Ramos (cell line): ENCODE measurements around the gene TMEFF2.
"Not testable (repeated sequence)": the region's sequence is repeated elsewhere in the genome, so short reads cannot be mapped to it uniquely, and the experiment has no call there.

Experiments used
- in situ Hi-C: fragments of 300-500 bp; cut with MboI; formaldehyde crosslinking; loops from one replicate; pipeline ENCODE4 v1.14.3; 2022; ENCODE audit warnings: low sequenced_read_pairs; ENCODE audit not compliant: unreplicated experiment

The TMEFF2 gene

DNA sequence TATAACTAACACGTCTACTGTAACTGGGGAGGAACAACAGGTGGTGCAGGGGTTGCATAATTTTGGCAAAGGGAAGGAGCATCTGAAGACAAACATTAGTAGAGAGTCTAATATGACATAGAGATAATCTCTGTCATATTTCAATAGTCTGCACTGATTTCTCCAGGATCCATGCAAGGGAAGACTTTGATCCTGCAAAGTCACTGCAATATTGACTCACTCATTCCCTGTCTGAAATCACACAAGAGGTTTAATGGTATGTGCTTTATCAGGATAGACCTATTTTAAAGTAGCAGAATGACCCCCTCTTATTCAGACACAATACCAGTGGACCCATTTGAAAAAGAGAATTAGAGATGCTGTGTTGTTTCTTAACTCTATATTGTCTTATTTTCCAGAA is 249.1 kb downstream of the TMEFF2 start:
- in situ Hi-C loops = no loop called here

GRCh38 chr2:191942739-191943103 is 252.0 kb downstream of the TMEFF2 start:
- in situ Hi-C loops = no loop called here

GRCh38 chr2:191942090-191942738 is 252.5 kb downstream of the TMEFF2 start:
- in situ Hi-C loops = no loop called here

GRCh38 chr2:191941376-191941929 is 253.3 kb downstream of the TMEFF2 start:
- in situ Hi-C loops = no loop called here

- in situ Hi-C loops = no loop called here
Measured at GRCh38 chr2:191938779-191939178, 256.0 kb downstream of the TMEFF2 start.

DNA sequence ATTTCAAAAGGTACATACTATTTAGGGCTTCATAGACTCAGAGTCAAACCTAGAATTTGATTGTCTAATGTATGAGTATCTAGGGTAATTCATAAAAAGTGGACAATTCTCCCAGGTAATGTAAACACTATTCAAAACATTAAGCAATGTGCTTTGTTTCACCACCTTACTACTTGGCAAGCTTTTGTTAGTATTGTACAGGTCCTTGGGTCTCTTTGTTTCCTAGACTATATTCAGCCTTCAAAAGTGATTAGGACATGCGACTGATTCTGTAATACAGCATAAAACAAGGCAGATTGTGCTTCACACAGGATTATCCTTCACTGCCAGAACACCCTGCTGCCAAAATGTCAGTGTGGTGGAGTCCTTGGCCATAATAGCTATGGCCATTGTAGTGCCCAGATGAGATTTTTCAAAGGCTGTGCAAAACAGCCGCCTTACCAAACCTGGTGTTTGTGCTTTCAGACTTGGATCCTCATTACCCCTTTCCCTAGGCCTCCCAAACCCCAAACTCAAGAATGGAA is 257.8 kb downstream of the TMEFF2 start:
- in situ Hi-C loops = no loop called here

- in situ Hi-C loops = no loop called here
Measured at GRCh38 chr2:191935247-191935646, 259.5 kb downstream of the TMEFF2 start.

GRCh38 chr2:191933307-191934105 is 261.2 kb downstream of the TMEFF2 start:
- in situ Hi-C loops = no loop called here

DNA sequence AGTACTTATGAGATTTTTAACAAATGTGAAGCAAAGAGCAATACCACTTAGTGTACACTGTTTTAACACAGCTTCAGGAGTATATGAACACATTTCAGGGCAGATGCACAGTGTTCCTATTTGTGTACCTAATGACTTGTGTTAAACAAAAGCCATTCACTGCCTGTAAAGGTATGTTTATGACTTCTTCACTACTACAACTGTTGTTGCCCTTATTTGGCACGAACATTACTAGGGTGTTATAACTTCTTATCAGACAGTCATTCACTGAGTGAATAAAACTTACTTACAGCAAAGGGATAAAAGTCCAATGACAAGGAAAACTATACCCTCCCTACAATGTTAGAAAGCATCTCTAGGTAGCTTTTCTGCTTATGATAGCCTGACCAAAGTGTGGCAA is 262.4 kb downstream of the TMEFF2 start:
- in situ Hi-C loops = no loop called here

DNA sequence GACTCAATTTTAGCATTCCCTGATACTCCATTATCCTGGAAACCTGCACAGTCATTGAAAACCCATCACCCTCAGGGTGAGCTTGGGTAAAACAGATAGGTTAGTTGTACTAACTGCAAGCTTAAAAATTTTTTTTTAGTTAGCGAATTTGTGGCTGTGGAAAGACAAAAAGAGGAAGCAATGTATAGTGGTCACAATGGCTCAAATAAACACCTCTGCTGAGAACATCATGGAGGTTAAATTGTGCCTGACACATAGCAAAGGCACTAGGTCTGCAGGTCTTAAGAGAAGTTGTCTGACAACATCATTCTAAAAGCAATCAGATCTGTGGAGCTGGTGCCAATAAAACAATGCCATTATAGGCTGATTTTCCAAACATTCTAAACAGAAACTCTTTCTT is 263.4 kb downstream of the TMEFF2 start:
- in situ Hi-C loops = no loop called here

- in situ Hi-C loops = no loop called here
Measured at GRCh38 chr2:191930205-191930604, 264.5 kb downstream of the TMEFF2 start.

DNA sequence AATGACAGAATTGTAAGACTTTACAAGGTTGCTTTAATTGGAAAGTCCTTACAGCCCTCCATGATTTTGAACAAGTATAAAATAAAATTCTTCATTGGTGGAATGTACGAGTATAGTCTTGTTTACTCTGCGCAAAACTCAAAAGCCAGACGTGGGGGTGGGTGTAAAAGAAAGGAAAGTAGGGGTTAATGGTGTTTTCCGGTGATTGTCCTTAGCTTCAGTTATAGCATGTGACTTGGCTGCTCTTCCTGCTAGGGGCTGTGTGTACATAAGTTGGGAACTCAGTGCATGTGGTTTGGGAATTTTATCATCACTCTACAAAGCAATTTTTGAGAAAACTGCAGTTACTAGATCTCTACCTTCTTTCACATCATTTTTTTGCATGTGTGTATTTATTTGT is 265.4 kb downstream of the TMEFF2 start:
- in situ Hi-C loops = no loop called here

- in situ Hi-C loops = no loop called here
Measured at GRCh38 chr2:191927991-191928390, 266.7 kb downstream of the TMEFF2 start.

GRCh38 chr2:191927319-191927867 is 267.3 kb downstream of the TMEFF2 start:
- in situ Hi-C loops = no loop called here

DNA sequence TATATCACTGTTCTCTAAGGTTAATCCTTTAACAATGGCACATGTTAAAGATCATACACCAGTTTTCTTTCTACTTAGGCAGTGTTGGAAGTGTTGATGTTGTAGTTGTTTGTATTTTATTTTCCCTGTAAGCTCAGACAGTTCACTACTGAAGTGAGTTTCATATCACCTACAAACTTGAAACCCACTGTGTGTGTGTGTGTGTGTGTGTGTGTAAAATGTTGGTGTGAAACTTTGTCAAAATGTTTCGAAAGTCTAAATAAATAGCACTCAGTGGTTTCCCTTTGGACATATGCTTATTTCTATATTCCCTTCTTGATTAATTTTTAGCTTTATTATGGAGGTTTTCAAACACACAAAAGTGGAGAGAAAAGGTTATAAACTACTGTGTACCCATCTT is 268.1 kb downstream of the TMEFF2 start:
- in situ Hi-C loops = no loop called here

DNA sequence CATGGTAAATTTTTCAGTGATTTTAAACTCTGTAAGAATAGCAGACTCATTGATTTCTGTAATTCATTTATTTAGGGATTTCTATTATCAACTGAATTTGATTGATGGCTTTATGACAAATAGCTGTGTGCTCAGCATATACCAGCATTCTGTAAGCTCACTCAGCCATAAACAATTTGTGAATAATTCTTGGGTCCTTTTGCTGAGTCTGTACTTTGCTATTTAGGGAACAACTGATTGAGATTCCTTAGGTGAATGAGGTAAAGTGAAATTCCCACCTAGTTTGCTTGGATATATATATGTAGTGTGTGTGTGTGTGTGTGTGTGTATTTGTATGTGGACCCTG is 271.1 kb downstream of the TMEFF2 start:
- in situ Hi-C loops = no loop called here

GRCh38 chr2:191922736-191923651 is 271.7 kb downstream of the TMEFF2 start:
- in situ Hi-C loops = no loop called here

DNA sequence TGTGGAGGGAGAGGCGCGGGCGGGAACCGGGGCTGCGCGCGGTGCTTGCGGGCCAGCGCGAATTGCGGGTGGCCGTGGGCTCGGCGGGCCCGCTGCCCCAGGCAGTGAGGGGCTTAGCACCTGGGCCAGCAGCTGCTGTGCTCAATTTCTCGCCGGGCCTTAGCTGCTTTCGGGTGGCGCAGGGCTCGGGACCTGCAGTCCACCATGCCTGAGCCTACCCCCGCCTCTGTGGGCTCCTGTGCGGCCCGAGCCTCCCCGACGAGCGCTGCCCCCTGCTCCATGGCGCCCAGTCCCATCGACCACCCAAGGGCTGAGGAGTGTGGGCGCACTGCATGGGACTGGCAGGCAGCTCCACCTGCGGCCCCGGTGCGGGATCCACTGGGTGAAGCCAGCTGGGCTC is 273.1 kb downstream of the TMEFF2 start:
- in situ Hi-C loops = not testable (repeated sequence)

GRCh38 chr2:191920502-191920901 is 274.2 kb downstream of the TMEFF2 start:
- in situ Hi-C loops = no loop called here

DNA sequence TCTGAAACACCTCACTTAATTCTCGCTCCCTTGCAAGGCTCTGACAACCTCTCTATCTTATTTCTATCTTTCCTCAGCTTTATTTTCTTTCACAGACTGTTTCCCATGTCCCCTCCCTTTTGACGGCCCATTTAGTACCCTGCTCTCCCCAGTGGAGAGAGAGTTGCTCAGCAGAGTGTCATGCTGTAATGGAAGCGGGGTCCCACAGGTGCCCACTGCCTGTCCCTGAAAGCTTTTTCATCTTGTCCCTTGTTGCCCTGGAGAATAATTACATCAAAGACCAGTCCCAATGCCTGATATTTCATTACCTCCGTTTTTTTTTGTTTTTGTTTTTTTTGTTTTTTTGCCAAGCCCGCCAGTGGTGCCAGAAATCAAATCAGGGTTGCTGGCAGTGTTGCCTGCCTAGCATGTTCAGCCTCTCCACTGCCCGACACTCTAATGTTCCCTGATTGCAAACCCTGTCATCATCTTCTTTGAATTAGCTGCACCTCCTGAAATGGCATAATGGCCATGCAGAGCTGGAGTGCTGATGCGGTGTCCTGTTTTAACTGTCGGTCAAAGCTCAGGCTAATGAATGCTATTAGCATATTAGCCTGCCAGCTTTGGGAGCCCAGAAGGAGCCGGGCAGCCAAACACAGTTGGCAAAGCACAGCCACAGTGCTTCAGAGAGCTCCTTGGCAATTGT is 276.6 kb downstream of the TMEFF2 start:
- in situ Hi-C loops = no loop called here
